GM18498 (cell line): Measurements from ENCODE around the gene C9orf85.
"Not testable (repeated sequence)": the region's sequence is repeated elsewhere in the genome, so short reads cannot be mapped to it uniquely, and the experiment has no call there.

Experiments
- ATAC-seq: cut with Tn5 transposase; IDR thresholded peaks from one replicate; pipeline ENCODE4 v1.9.1; 2021; ENCODE audit warnings: mild to moderate bottlenecking, moderate library complexity; ENCODE audit not compliant: unreplicated experiment

Gene C9orf85, protein sequence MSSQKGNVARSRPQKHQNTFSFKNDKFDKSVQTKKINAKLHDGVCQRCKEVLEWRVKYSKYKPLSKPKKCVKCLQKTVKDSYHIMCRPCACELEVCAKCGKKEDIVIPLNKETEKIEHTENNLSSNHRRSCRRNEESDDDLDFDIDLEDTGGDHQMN

DNA sequence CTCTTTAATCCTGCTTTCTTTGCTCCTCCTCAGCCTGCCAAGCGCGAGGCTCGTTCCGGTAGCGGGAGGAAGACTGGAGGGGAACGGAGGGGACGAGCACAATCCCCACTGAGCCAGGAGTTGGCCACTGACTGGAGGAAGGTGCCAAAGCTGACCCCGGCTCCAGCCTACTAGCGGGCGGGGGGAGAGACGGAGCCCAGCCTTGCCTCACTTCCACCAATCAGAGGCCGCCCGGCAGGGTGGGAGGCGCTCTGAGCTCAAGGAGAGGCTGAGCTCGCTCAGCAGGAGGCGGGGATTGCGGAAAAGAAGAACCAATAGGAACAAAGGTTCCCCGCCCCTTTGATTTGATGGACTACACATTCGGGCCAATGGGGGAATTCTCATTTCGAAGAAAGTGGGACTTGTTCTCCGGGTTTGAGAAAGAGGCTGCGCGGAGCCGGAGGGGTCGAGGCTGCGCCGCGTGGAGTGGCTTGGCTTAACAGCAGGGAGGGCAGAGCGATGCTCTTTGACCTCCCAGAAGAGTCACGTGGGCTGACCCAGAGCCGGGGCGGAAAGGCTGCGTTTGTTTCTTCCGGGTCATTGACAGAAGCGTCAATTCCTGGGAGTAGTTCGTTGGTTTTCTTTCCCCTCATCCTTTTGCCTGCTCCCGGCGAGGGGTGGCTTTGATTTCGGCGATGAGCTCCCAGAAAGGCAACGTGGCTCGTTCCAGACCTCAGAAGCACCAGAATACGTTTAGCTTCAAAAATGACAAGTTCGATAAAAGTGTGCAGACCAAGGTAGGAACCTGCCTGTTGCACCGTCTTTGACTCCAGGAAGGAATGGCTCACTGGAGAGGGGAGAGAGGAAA, at the start of gene C9orf85, which contains the start of gene ABHD17B:
Gene C9orf85 (plus strand): TSS at position 579 of the 847 bp plus-strand sequence. CDS start 96 bp downstream, at position 675.
Gene ABHD17B (minus strand): TSS at position 133 of the 847 bp plus-strand sequence. CDS start 36,113 bp downstream, outside the sequence.
- peak; percentile 94 for ATAC-seq

DNA sequence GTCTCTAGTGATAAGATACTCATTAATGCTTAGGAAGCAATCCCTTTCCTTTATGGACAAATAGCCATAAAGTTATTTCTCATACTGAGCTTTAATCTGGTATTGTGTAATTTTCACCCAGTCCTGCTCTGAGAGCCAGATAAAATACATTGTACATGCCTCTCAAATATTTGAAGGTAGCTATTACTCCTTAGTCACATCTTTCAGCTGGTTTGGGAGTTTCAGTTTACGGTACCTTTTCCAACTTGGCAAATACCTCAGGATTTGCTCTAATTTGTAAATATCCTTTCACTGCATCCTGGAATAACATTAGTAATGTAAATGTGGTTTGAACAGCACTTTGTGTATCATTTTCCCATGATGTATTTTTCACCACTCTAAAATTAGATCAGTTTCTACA, 47.8 kb upstream of the C9orf85 start:
- no peak for ATAC-seq

DNA sequence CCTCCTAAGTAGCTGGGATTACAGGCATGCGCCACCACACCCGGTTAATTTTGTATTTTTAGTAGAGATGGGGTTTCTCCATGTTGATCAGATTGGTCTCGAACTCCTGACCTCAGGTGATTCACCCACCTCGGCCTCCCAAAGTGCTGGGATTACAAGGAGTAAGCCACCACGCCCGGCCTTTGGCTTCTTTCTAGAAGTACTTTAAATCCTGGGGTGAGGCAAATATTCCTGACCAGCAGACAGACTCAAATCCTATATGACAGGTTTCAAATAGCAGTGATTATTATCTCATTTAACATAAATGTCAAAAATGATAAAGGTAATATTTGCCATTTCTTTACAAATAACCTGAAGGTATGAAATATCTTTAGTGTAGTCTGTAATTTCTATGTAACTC, 36.1 kb upstream of the C9orf85 start:
- no peak for ATAC-seq

DNA sequence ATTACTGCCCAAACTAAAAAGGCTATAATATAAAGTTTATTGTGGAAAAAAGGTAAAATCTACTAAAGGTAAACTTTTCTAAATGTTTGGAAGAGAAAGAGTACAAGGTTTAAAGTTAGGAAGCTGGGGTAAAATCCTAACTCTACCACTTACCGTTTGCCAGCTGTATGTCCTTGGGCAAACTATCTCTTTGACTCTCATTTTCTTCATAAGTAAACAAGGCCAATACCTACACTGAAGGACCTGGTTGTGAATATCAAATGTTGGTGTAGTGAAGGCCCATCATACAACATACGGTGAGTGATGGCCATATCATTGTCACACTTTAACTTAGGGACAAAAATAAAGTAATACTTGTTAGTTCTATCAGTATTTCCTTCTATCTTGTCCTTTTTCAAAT, 35.3 kb upstream of the C9orf85 start:
- ATAC-seq, result no peak

DNA sequence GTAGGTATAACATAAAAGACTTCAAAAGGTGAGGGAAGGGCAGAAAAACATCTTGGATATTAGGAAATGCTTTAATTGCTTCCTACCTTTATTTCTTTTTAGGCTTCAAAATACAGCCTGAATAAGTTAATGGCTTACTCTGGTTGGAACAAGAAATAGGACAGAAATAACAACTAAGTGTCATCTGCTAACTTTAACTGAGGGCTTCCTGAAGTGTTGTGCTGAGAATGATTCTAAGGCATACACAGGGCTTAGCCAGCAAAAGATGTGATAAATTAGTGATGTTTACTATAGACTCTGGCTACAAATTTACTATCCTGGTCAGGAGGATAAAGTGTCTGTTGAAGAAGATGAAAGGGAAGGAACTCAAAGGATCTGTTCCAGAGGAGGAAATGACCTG, 34.6 kb upstream of the C9orf85 start:
- ATAC-seq, result no peak

DNA sequence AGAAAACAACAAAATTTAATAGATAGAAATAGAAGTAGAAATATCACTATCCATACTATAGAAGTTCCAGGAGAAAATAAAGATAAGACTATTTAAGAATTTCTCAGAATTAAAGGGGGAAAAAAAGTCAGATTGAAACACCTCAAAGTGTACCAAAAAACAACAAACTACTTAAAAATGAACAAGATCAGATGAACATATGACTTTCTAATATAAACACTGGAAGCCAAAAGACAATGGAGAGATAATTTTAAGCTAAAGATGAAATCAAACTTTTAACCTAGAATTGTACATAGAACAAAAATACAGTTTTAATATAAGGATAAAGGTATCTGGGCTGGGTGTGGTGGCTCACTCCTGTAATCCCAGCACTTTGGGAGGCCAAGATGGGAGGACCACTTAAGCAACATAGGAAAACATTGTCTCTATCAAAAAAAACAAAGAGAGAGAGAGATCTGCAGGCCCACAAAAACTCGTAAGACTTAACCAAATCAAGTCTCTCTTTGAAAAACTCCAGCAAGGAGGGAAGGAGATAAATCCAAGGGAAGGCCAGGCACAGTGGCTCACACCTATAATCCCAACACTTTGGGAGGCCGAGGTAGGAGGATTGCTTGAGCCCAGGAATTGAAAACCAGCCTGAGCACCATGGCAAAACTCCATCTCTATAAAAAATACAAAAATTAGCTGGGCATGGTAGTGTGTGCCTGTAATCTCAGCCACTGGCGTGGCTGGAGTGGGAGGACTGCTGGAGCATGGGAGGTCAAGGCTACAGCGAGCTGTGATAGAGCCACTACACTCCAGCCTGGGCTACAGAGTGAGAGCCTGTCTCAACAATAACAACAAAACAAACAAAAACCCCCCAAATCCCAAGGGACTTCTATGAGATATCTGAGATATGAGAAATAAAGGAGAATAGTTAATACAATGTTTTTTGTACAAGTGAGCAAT, 32.8 kb upstream of the C9orf85 start:
- ATAC-seq, result no peak

DNA sequence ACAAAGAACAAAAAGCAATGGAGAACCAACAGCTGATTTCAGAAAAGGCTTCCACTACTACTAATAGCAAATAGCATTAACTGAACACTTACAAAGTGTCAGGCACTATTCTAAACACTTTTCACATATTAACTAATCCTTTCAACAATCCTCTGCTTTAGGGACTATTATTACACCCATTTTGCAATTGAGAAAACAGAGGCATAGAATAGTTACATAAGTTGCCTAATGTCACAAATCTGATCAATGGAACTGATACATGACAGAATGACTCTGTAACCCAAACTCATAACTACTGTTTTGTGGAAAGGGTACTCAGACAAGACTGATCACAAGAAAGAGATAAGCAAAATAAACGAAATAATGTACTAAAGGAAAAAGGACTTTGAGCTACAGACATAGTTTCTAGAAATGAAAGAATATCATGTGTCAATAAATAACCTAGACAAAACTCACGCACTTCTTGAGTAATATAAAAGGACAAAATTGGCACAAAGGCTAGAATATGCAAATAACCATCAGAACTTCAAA, 31.7 kb upstream of the C9orf85 start:
- ATAC-seq, result no peak

DNA sequence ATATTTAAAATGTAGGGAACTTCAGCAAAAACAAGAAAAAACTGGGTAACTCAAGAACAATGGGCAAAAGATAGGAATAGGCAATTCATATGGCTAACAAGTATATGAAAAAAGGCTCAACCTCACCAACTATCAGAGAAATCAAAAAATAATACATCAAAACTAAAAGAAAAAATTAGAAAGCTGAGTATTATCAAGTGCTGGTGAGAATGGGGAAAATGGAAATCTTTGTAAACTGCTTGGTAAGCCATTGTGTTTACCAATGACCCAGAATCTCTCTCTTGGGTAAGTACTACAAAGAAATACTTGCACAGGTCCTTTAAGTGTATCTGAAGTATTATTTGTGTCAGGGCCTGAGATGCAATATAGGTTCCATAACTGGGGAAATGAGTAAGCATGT, 27.4 kb upstream of the C9orf85 start:
- ATAC-seq, result no peak

DNA sequence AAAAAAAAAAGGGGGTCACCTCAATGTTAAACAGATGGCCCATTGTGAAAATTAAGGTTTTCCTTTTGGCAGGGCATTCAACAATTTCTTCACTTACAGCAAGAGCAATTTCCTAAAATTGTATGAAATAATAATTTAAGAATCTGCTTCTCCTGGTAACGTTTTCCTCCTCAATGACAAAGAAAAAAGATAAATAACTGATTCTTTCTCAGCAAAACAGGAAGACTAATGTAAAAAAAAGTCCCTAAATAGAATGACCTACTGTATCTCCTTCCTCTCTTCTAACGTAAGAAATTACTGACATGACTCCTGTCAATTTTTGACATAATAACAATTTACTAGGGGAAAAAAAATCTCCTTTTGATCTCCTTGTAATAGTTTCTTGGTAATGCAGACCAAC, 26.0 kb upstream of the C9orf85 start:
- ATAC-seq, result no peak

DNA sequence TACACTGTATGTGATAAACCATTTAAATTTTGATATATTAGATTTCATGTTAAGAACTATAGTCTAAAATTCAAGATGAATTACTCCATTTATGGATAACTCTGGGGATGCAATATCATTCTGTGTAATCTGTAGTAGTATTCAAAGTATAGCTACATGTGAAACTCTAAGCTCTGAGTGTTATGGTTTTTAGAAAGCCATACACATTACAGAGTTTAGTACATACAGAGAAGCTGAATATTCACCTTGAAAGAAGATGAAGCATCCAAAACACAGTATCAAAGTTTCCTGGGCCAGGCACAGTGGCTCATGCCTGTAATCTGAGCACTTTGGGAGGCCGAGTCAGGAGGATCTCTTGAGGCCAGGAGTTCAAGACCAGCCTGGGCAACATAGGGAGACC, 25.4 kb upstream of the C9orf85 start:
- no peak for ATAC-seq

DNA sequence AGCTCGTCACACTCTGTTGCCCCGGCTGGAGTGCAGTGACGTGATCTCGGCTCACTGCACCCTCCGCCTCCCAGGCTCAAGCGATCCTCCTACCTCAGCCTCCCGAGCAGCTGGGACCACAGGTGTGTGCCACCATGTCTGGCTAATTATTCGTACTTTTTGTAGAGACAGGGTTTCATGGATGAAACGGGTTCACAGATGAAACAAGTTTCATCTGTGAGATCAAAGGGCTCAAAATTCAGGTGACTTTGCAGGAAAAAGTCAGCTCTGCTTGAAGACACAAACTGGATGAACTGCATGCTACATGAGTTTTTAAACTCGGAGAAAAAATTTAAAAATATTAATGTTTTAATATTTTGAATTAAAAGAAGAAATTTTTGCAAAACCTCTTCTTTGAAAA, 24.9 kb upstream of the C9orf85 start:
- ATAC-seq, result no peak

DNA sequence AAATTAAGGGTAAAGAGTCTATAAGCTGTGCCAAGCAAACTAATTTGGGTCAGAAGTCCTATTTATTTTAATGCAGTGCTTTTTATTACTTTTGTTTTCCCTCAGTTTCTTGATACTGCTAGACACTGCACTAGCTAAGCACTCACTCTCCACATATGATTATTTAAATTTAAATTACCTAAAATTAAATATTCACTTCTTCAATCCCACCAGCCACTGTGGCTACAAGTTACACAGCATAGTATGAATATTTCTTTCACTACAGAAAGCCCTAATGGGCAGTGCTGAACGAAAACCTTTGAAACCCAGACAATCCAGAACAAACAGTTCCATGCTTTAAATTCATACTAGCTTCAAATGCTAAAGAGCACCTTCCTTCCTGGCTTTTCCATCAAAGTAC, 24.1 kb upstream of the C9orf85 start:
- ATAC-seq, result no peak

DNA sequence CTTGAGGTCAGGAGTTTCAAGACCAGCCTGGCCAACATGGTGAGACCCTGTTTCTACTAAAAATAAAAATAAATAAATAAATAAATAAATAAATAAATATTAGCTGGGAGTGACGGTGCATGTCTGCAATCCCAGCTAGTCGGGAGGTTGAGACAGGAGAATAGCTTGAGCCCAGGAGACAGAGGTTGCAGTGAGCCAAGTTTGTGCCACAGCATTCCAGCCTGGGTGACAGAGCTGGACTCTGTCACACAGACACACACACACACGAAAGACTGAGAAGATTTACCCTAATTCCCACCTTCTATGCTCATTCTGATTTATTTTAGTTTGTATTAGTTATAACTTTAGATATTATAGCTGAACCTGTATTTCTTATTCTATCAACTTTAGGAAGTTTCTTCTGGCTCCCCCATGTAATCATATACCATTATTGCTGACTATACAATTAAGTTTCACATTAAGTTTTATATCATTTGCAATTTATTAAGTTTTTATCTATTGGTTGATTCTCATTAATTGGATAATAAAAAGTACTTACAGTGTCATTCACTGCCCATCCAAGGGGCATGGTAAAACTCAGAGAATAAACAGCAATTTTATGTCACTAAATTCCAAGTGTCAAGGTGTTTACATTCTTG, 21.3 kb upstream of the C9orf85 start:
- ATAC-seq, result no peak

DNA sequence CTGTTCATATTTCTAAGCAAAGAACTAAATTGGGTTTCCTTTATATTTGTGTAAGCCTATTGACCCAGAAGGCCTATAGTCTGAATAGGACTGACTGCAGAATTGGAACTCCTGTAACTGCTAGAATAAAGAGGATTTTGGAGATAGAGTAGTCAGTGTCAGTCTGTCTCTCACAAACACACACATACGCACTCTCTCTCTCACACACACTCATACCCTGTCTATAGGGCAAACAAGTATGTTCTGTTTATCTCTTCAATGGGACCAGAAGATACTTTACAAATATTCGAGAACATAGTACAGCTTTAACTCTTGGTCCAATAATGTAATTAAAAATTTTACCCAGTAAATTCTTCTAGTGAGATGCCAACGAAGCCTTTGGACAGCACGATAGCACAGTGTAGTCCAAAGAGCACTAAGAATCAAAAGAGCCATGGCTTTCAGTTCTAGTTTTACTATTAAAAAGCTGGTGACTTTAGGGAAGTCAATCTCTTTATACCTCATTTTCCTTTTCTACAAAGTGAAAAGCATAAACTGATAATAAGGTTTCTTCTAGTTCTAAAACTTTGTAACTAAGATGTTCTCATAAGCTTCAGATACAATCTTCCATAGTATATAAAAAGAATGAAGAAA, 19.8 kb upstream of the C9orf85 start:
- peak; percentile 58 for ATAC-seq

DNA sequence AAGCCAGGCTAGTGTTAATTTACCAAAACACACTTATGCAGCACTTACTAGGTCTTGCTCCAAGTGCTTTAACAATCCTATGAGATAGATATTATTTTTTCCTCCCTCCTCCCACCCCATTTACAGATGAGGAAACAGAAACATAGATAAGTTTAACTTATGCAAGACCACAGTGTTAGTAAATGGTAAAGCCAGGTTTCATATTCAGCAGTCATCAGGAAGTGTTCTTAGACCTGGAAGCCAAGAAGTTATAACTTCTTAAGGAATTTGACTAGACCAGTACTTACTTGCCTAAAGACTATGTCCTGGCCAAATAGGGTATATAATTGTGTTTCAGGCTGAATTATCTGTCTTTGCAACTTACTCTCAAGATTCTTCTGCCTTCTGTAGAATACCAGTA, 16.3 kb upstream of the C9orf85 start:
- ATAC-seq, result peak; percentile 37

DNA sequence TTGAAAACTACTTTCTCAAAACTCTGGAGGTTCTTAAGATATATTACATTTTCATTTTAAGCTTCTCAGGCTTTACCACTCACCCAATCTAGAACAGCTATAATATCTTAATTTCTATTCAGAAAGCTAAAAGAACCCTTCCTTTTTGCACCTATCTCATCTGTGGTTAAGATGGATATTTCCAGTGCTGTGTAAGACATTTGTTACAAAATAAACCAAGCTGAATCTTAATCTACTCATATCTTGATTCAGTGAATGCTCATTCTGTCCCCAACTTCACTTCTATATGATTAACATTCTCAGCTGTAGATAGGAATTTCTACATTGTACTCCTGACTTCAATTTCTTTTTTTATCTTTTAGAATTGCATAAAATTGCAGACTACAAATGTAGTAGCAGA, 15.5 kb upstream of the C9orf85 start:
- no peak for ATAC-seq

DNA sequence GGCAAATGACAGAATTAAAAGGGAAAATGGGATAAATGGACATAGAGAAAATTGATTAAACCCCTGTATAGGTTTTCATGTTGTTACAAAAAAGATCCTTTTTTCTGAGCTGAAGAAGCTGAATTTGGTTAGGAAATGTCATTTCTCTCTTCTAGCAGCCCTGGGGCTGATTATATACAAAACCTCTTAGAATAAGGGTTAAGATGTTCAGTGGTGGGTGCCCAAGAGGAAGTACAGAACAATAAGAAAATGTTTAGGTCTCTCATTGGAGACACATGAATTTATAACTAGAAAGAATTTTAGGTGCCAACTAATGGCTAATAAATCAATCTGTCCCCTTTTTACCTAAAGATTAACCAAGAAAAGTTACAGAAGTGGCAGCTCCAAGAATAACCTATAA, 14.7 kb upstream of the C9orf85 start:
- ATAC-seq, result no peak

DNA sequence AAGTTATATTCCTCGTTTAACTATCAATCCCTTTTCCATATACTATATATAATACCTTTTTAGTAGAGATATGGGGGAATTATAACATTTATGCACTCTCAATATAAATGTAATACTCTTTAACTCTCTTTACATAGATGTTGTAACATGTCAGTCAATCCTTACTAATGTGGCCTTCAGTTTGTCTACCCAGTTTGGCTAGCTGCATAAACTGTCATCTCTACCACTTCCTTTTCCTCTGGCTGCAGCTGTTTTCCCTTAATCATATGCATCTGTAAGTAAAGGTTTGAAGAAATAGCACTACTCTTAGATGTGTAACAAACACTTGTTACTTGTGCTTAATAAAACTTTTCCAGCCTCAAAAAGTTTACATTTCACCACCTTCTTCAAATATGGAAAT, 13.9 kb upstream of the C9orf85 start:
- peak; percentile 57 for ATAC-seq

DNA sequence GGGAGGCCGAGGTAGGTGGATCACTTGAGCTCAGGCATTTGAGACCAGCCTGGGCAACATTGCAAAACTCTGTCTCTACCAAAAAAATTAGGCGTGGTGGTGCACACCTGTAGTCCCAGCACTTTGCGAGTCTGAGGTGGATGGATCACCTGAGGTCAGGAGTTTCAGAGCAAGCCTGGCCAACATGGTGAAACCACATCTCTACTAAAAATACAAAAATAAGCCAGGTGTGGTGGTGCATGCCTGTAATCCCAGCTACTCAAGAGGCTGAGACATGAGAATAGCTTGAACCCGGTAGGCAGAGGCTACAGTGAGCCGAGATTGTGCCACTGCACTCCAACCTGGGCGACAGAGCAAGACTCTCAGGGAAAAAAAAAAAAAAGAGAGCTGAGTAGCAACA, 12.7 kb upstream of the C9orf85 start:
- ATAC-seq, result not testable (repeated sequence)
